ENCODE results near the gene NR5A2. TPM values are rescaled to one million over a fixed set of nuclear protein-coding genes. Genes with fewer than 3 reads are reported as not detected.

Gene NR5A2
- total RNA-seq, 1 experiment from 2014 or later: 4.7 TPM

DNA sequence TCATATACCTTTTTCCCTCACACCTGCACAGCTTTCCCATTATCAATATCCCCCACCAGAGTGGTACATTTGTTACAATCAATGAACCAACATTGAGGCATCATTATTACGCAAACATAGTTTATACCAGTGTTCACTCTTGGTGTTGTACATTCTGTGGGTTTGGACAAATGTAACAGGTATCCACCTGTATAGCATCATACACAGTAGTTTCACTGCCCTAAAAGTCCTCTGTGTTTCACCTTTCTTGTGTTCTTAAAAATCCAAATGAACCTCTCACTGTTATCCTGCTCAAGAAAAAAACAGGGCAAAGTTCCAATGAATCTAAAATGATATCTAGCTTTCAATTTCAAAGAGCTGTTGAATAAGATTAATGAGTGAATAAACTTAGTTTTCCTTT lies 45.9 kb upstream of the NR5A2 start:
- H3K9ac ChIP-seq (ENCODE audit: extremely low read depth, insufficient read length, low read length): no peak overlapping the region
- peaks cover 4% of the 10 kb centered on the region; the same call in 1 of the 2 replicates for H3K4me1 ChIP-seq (ENCODE audit: insufficient read depth, low read length)
- H3K14ac ChIP-seq (ENCODE audit: insufficient read depth, low read length): no peak overlapping the region
- WGBS (ENCODE audit: extremely low coverage, insufficient read length, low lambda C conversion rate): no CpG with 5 or more reads among the region's 1 CpG
- H3K27me3 Mint-ChIP-seq (ENCODE audit: low read depth): no peaks in the 10 kb centered on the region
- no peak overlapping the region for H2BK5ac ChIP-seq (ENCODE audit: insufficient read length, low read length)
- H4K20me1 ChIP-seq (ENCODE audit: control insufficient read depth, insufficient read depth, insufficient read length): no peaks in the 10 kb centered on the region
- H3K4me2 ChIP-seq (ENCODE audit: insufficient read depth, insufficient read length, low read length): no peak overlapping the region
- H3K23me2 ChIP-seq (ENCODE audit: insufficient read length, low read depth, low read length, poor library complexity, severe bottlenecking): no peaks in the 10 kb centered on the region
- H2BK120ac ChIP-seq (ENCODE audit: low read depth, low read length, poor library complexity, severe bottlenecking): no peak overlapping the region
- H3T11ph ChIP-seq (ENCODE audit: low read length): no peak overlapping the region
- H3K4me3 Mint-ChIP-seq: no peak overlapping the region
- H3K27ac ChIP-seq (ENCODE audit: insufficient read length, low read depth, low read length): no peak overlapping the region
- DNase-seq: no peak
- TF ChIP-seq CTCF (conservative IDR thresholded peaks at IDR 0.05): no peak
- H3K79me1 ChIP-seq (ENCODE audit: insufficient read depth, low read depth, low read length, poor library complexity, severe bottlenecking): no peaks in the 10 kb centered on the region
- H3K56ac ChIP-seq (ENCODE audit: insufficient read length, low read depth, low read length): no peak overlapping the region
- no peaks in the 10 kb centered on the region for H3K27me3 ChIP-seq (ENCODE audit: insufficient read depth, low read length)
- H3K18ac ChIP-seq (ENCODE audit: insufficient read length, low read depth, low read length): no peak overlapping the region
- H2BK20ac ChIP-seq (ENCODE audit: low read depth, low read length, poor library complexity, severe bottlenecking): no peak overlapping the region
- H2AK5ac ChIP-seq (ENCODE audit: insufficient read length, low read length): no peak overlapping the region
- H3K27ac Mint-ChIP-seq: no peak overlapping the region
- no peaks in the 10 kb centered on the region for H3K79me2 ChIP-seq (ENCODE audit: insufficient read depth, low read length)
- no peaks in the 10 kb centered on the region; a peak in 1 of 5 replicates for H3K9me3 Mint-ChIP-seq
- no peak overlapping the region for H3K4ac ChIP-seq (ENCODE audit: low read depth, low read length)
- H3K9me3 ChIP-seq (ENCODE audit: control insufficient read depth, low read depth, low read length): no peaks in the 10 kb centered on the region
- no peak overlapping the region for H4K8ac ChIP-seq (replicated peaks; ENCODE audit: insufficient read length, low read depth, low read length)
- no peak overlapping the region for H2AFZ ChIP-seq (ENCODE audit: low read length)
- no peak overlapping the region for H4K5ac ChIP-seq (ENCODE audit: insufficient read length, low read depth, low read length)
- peaks cover 25 to 26% of the 10 kb centered on the region in 2 experiments for H3K4me1 Mint-ChIP-seq
- H2BK15ac ChIP-seq (ENCODE audit: low read depth, low read length): no peak overlapping the region
- H4K91ac ChIP-seq (ENCODE audit: insufficient read length, low read depth, low read length): no peak overlapping the region
- H2BK12ac ChIP-seq (ENCODE audit: insufficient read length, low read depth, low read length): no peak overlapping the region
- no peak overlapping the region for H3K23ac ChIP-seq (ENCODE audit: insufficient read length, low read depth, low read length)
- 0 out of 7 replicates have a peak, but pooled peaks cover 0 to 5% (median 0%) of the 10 kb centered on the region in 3 experiments for H3K36me3 Mint-ChIP-seq (ENCODE audit: insufficient read depth in 1 of 3, low read depth in 3 of 3)

All from H9 (cell line).